HepG2 (cell line): ENCODE results near the gene SGIP1. TPM values are rescaled to one million over a fixed set of nuclear protein-coding genes. Genes with fewer than 3 reads are reported as not detected.

Experiments used
- ATAC-seq: fragments of 200-7000 bp; cut with Tn5 transposase; 3 replicates; pipeline ENCODE4 v1.9.1; 2020; ENCODE audit warnings: mild to moderate bottlenecking, moderate library complexity
- BruUV-seq: library from RNA; stranded (reverse); fragments of 400-500 nt; replicated peaks from 2 replicates; lab custom pipeline; 2021; lab: Mats Ljungman, UMichigan
- CTCF ChIA-PET: fragments of 300-600 bp; formaldehyde crosslinking; extraction: SDS; loops from one replicate; lab custom pipeline; 2021; ENCODE audit warnings: low total read pairs, inconsistent platforms, low intra/inter-chr PET ratio; lab: Yijun Ruan, JAX
- POLR2A ChIA-PET: fragments of 350-600 bp; sonication (Branson Sonifier 250); formaldehyde crosslinking; loops from one replicate; lab custom pipeline; 2020; ENCODE audit warnings: antibody characterized with exemption, inconsistent platforms; lab: Yijun Ruan, JAX
- DNase-seq: peaks from one replicate; pipeline ENCODE4 v3.0.0-alpha.2; 2015; ENCODE audit warnings: low spot score
- FAIRE-seq: peaks from 3 replicates; lab custom pipeline; 2011; peaks lifted over from hg19 to GRCh38; lab: Jason Lieb, UNC
- H2AFZ ChIP-seq: one replicate; pipeline ENCODE4 v1.6.1; 2011; ENCODE audit warnings: low read length, inconsistent platforms
- H3K27ac ChIP-seq: fragments of 300-600 bp; 3 replicates; pipeline ENCODE4 v1.8.0; 2011; ENCODE audit warnings: mixed run types, mild to moderate bottlenecking, mixed read lengths, low read length, inconsistent platforms; ENCODE audit not compliant: insufficient read depth; ENCODE audit errors: extremely low read length
- H3K27me3 ChIP-seq, 2 experiments: fragments of 200-600 bp in 1 of 2; 2 replicates in 1 of 2; 3 replicates in 1 of 2; pipeline versions ENCODE4 v1.6.0 to v1.8.0; 2011; ENCODE audit warnings: low read length in 2 of 2, mild to moderate bottlenecking in 2 of 2, moderate library complexity in 2 of 2, inconsistent platforms in 1 of 2; ENCODE audit not compliant: insufficient read depth in 2 of 2, control insufficient read depth in 1 of 2
- H3K36me3 ChIP-seq, 2 experiments: fragments of 200-600 bp in 1 of 2; replicated peaks in 1 of 2; 2 replicates in 1 of 2; 3 replicates in 1 of 2; pipeline versions ENCODE4 v1.5.1 to v1.8.0; 2011; ENCODE audit warnings: low read length in 2 of 2, inconsistent platforms in 1 of 2; ENCODE audit not compliant: insufficient read depth in 2 of 2, control insufficient read depth in 1 of 2
- H3K4me1 ChIP-seq: 2 replicates; pipeline ENCODE4 v1.5.1; 2012; ENCODE audit warnings: low read length, inconsistent platforms; ENCODE audit not compliant: insufficient read depth
- H3K4me2 ChIP-seq: 2 replicates; pipeline ENCODE4 v1.6.0; 2011; ENCODE audit warnings: low read depth, low read length, inconsistent platforms
- H3K4me3 ChIP-seq, 3 experiments: fragments of 200-600 bp in 1 of 3; sonication (generic), shearing (Covaris generic) in 1 of 3; replicated peaks in 1 of 3; 2 replicates each; pipeline ENCODE4 v1.5.1; 2011 to 2016; ENCODE audit warnings: low read length in 3 of 3, inconsistent platforms in 2 of 3, low read depth in 2 of 3, mild to moderate bottlenecking in 2 of 3, control low read depth in 1 of 3, mixed read lengths in 1 of 3; ENCODE audit not compliant: insufficient read depth in 1 of 3
- H3K79me2 ChIP-seq: one replicate; pipeline ENCODE4 v1.6.1; 2011; ENCODE audit warnings: low read length, inconsistent platforms; ENCODE audit not compliant: insufficient read depth
- H3K9ac ChIP-seq: 2 replicates; pipeline ENCODE4 v1.6.0; 2011; ENCODE audit warnings: mild to moderate bottlenecking, low read depth, low read length, inconsistent platforms; ENCODE audit not compliant: insufficient read depth
- H3K9me3 ChIP-seq: 2 replicates; pipeline ENCODE4 v1.5.1; 2012; ENCODE audit warnings: mild to moderate bottlenecking, low read length
- H4K20me1 ChIP-seq: 2 replicates; pipeline ENCODE4 v1.6.0; 2011; ENCODE audit warnings: inconsistent platforms, mild to moderate bottlenecking, low read length, moderate library complexity; ENCODE audit not compliant: insufficient read depth
- CENPBD1 ChIP-seq: sonication (generic); formaldehyde crosslinking; IDR thresholded peaks from 2 replicates; pipeline ENCODE4 v1.8.0; 2022; ENCODE audit warnings: missing genetic modification reagents, low read depth, mild to moderate bottlenecking, borderline replicate concordance
- CSRNP1 ChIP-seq: sonication (generic); formaldehyde crosslinking; IDR thresholded peaks from 2 replicates; pipeline ENCODE4 v1.8.1; 2023; ENCODE audit warnings: mild to moderate bottlenecking, missing genetic modification reagents
- KDM4B ChIP-seq: sonication (generic); formaldehyde crosslinking; IDR thresholded peaks from 2 replicates; pipeline ENCODE4 v1.4.0; 2020; ENCODE audit warnings: missing genetic modification reagents
- RBAK ChIP-seq: sonication (generic); formaldehyde crosslinking; IDR thresholded peaks from 2 replicates; pipeline ENCODE4 v1.5.1; 2020; ENCODE audit warnings: mild to moderate bottlenecking, missing genetic modification reagents
- RBFOX2 ChIP-seq: fragments of 200-400 bp; formaldehyde crosslinking; IDR thresholded peaks from 2 replicates; pipeline ENCODE4 v1.6.1; 2017; ENCODE audit warnings: low read depth, mild to moderate bottlenecking, low read length
- RBM22 ChIP-seq: fragments of 200-400 bp; formaldehyde crosslinking; optimal IDR thresholded peaks from 2 replicates; pipeline ENCODE3; 2017; ENCODE audit warnings: mild to moderate bottlenecking, low read length, moderate library complexity
- RELA ChIP-seq: sonication (generic); formaldehyde crosslinking; IDR thresholded peaks from 2 replicates; pipeline ENCODE4 v1.4.0; 2020; ENCODE audit warnings: missing genetic modification reagents
- TBX2 ChIP-seq: sonication (generic); formaldehyde crosslinking; IDR thresholded peaks from 2 replicates; pipeline ENCODE4 v1.5.0; 2020; ENCODE audit warnings: missing genetic modification reagents, mild to moderate bottlenecking, borderline replicate concordance
- ZFX ChIP-seq: sonication (generic); formaldehyde crosslinking; IDR thresholded peaks from 2 replicates; pipeline ENCODE4 v1.4.0; 2020; ENCODE audit warnings: mild to moderate bottlenecking, low read depth, missing genetic modification reagents, moderate library complexity
- ZNF253 ChIP-seq: sonication (generic); formaldehyde crosslinking; IDR thresholded peaks from 2 replicates; pipeline ENCODE4 v1.8.0; 2022; ENCODE audit warnings: mild to moderate bottlenecking, missing genetic modification reagents, borderline replicate concordance
- ZNF33B ChIP-seq: sonication (generic); formaldehyde crosslinking; IDR thresholded peaks from 2 replicates; pipeline ENCODE4 v1.5.1; 2020; ENCODE audit warnings: mild to moderate bottlenecking, missing genetic modification reagents
- WGBS: methylation state at CpG from one replicate; pipeline ENCODE4 v1.1.6; 2017; ENCODE audit warnings: low lambda C conversion rate; 5-methylcytosine and 5-hydroxymethylcytosine counted together
- in situ Hi-C: cut with HindIII; loops from 2 replicates; pipeline ENCODE4 v1.10.0; 2017; ENCODE audit warnings: low pct_unique_long_range_greater_than_20kb; ENCODE audit not compliant: extremely low pct_ligation_motif_present
- intact Hi-C: fragments of 100-400 bp; cut with micrococcal nuclease; formaldehyde crosslinking; loops from one replicate; pipeline ENCODE4 v1.10.0; 2022; ENCODE audit not compliant: unreplicated experiment
- polyA plus RNA-seq, 8 experiments: library from polyadenylated mRNA; depleted of rRNA in 3 of 8; stranded (reverse) in 7 of 8; unstranded in 1 of 8; fragments of >200 nt; fragmentation: Illumina TruSeq in 4 of 8; extraction: Trizol in 4 of 8; gene quantifications; 2 replicates each; pipeline versions ENCODE4 v1.2.1 to v1.2.3, GENCODE V29; 2011 to 2016; ENCODE audit warnings: low read depth in 4 of 8, missing spikeins in 1 of 8, mixed read lengths in 1 of 8; ENCODE audit not compliant: insufficient read depth in 1 of 8
- total RNA-seq, 5 experiments: library from RNA; depleted of rRNA; stranded (reverse); fragments of >200 nt; fragmentation: Illumina TruSeq; extraction: Trizol; gene quantifications; 2 replicates each; pipeline ENCODE4 v1.2.3, GENCODE V29; 2016; ENCODE audit warnings: low read depth in 1 of 5

The SGIP1 gene
- total and polyA plus RNA-seq, 2 of the 13 experiments (the other 11 are each of a cell fraction or from before 2014, with no cell fraction given), result not detected

- WGBS, result 39% methylated on average over 8 of the region's 11 CpGs
- DNase-seq (no peak), FAIRE-seq (no peak), ATAC-seq (no peak)
- in situ Hi-C loops, result no loop called here
- H3K9me3 ChIP-seq, result no peaks in the 10 kb centered on the region
- ChIA-PET POLR2A (no interaction called here), CTCF (no interaction called here)
- no peak overlapping the region for H3K4me3 ChIP-seq
- no TSS peak for BruUV-seq
- no peaks in the 10 kb centered on the region for H3K79me2 ChIP-seq
- no peaks in the 10 kb centered on the region for H3K27me3 ChIP-seq
- no peaks in the 10 kb centered on the region for H3K36me3 ChIP-seq
- H4K20me1 ChIP-seq, result no peaks in the 10 kb centered on the region
- no peak overlapping the region for H2AFZ ChIP-seq
- no peak overlapping the region for H3K4me2 ChIP-seq
- TF ChIP-seq RBFOX2, result no peak
- no peak for TF ChIP-seq ZFX
- TF ChIP-seq CENPBD1 (CRISPR knock-in tag), result no peak
- TF ChIP-seq RBM22, result no peak
- TF ChIP-seq ZNF33B (CRISPR knock-in tag), result no peak
- TF ChIP-seq ZNF253 (CRISPR knock-in tag), result no peak
- TF ChIP-seq TBX2 (CRISPR knock-in tag), result no peak
- TF ChIP-seq RBAK, result no peak
- TF ChIP-seq RELA (CRISPR knock-in tag), result no peak
- no peak for TF ChIP-seq CSRNP1
- TF ChIP-seq KDM4B (CRISPR knock-in tag), result no peak
- no peak overlapping the region for H3K9ac ChIP-seq
- intact Hi-C loops, result no loop called here
- H3K27ac ChIP-seq, result no peak overlapping the region
- no peaks in the 10 kb centered on the region for H3K4me1 ChIP-seq
These were observed 148.2 kb downstream of the SGIP1 start for GRCh38 chr1:66682106-66682505.
